GM12878 (cell line): ENCODE measurements around the gene SCNN1G.

ENCODE experiments used
- BCL11A ChIP-seq: IDR thresholded peaks from 2 replicates; pipeline ENCODE4 v1.6.1; 2011; ENCODE audit warnings: low read depth, low read length
- CTCF ChIP-seq, 3 experiments: IDR thresholded peaks in 2 of 3; conservative IDR thresholded peaks in 1 of 3; 2 replicates each; pipeline ENCODE4 v1.5.1; 2011; ENCODE audit warnings: low read depth in 3 of 3, low read length in 3 of 3, mild to moderate bottlenecking in 3 of 3, control low read depth in 2 of 3, moderate library complexity in 2 of 3, inconsistent platforms in 1 of 3, mixed read lengths in 1 of 3; ENCODE audit not compliant: control insufficient read depth in 2 of 3, insufficient read depth in 1 of 3; ENCODE audit errors: extremely low read depth in 1 of 3
- E4F1 ChIP-seq: fragments of 450-650 bp; IDR thresholded peaks from 2 replicates; pipeline ENCODE4 v1.6.1; 2018; ENCODE audit warnings: borderline replicate concordance, mild to moderate bottlenecking; ENCODE audit not compliant: partially characterized antibody
- IKZF1 ChIP-seq: fragments of 450-650 bp; conservative IDR thresholded peaks from 2 replicates; pipeline ENCODE4 v1.6.1; 2017; ENCODE audit warnings: antibody characterized with exemption, mild to moderate bottlenecking
- JUND ChIP-seq: IDR thresholded peaks from 2 replicates; pipeline ENCODE4 v1.6.1; 2012; ENCODE audit warnings: low read depth, mild to moderate bottlenecking, low read length, improper control_type of control experiment, moderate library complexity
- NFYB ChIP-seq: IDR thresholded peaks from 2 replicates; pipeline ENCODE4 v1.6.1; 2011; ENCODE audit warnings: low read depth, mild to moderate bottlenecking, low read length, improper control_type of control experiment, moderate library complexity; ENCODE audit not compliant: insufficient read depth
- POLR2A ChIP-seq: IDR thresholded peaks from 2 replicates; pipeline ENCODE4 v1.6.1; 2011; ENCODE audit warnings: low read depth, mild to moderate bottlenecking, low read length
- TCF12 ChIP-seq: IDR thresholded peaks from 2 replicates; pipeline ENCODE4 v1.6.1; 2011; ENCODE audit warnings: low read depth, mild to moderate bottlenecking, low read length

GRCh38 chr16:23186171-23186570 is 3.6 kb downstream of the SCNN1G start:
- TF ChIP-seq CTCF (IDR thresholded peaks at IDR 0.05 in 2 of 3, conservative IDR thresholded peaks at IDR 0.05 in 1 of 3; ENCODE audit: control insufficient read depth in 2 of 3, extremely low read depth in 1 of 3, insufficient read depth in 1 of 3, low read depth in 3 of 3, low read length in 3 of 3) (no peak), TCF12 (no peak), E4F1 (no peak), JUND (no peak), BCL11A (no peak), NFYB (no peak), IKZF1 (no peak), POLR2A (no peak)
